ENCODE data around the gene PNPLA7.

PNPLA7 gene

DNA sequence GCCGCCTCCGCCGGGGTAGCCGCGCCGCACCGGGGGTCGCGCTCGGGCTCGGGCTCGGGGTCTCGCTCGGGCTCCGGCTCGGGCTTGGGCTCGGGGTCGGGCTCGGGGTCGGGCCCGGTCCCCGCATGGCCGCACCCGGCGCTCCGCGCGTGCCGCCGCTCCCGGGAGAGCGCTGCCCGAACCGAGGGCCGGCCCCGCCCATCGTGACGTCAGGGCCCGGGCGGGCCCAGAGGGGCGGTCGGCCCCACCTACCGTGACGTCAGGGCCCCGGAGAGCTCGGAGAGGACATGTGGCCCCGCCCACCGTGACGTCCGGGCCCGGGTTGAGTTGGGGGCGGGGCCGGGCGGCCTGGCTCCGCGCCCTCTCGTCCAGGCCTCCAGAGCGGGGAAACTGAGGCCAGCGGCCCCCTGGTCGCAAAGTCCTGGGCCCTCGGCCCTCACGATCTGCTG is 91.0 kb downstream of the PNPLA7 start, which contains the start of gene NSMF:
Gene NSMF, minus strand, starts transcription at position 183 of the 449 bp plus-strand sequence. CDS start 232 bp downstream, outside the sequence.
- peak; percentile 94 for DNase-seq

DNA sequence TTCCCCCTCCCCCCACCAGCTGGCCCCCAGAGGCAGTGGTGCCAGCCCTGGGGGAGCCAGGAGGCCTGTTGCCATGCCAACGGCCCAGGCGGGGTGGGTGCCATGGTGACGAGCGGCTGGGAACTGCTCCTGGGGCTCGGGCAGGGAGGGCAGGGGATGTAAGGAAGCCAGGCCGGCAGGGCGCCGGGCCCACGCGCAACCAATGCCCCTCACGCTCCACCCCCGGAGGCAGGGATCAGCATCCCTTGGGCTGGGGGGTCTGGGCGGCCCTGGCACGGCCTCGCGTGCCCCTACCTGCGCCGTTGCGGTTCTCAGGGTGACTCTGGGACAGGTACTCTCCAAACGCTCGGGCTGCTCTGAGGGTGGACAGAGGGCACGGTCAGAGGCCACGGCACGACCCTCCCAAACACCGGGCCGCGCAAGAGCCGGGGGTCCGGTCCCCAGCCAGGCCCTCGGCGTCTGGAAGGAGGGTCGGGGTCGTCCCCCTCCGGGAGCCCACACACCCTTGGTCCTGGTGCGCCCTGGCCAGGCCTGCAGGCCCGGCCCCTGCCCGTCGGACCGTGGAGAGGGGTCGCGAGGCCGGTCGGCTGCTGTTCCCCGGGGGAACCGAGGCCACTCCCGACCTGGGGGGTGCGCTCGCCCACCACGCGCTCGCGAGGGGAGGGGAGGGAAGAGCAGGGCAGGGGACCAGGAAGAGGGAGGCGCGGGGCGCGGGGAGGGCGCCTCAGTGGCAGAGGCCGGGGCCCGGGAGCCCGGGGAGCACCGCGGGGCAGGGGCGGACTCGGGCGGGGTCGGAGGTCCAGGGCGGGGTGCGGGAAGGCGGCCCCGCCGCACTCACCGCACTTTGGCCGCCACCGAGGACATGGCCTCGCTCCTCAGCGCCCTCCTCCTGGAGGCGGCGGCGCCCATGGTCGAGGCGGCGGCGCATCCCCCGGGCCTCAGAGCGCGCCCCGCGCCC is 91.7 kb downstream of the PNPLA7 start:
- peak; percentile 25 for DNase-seq

DNA sequence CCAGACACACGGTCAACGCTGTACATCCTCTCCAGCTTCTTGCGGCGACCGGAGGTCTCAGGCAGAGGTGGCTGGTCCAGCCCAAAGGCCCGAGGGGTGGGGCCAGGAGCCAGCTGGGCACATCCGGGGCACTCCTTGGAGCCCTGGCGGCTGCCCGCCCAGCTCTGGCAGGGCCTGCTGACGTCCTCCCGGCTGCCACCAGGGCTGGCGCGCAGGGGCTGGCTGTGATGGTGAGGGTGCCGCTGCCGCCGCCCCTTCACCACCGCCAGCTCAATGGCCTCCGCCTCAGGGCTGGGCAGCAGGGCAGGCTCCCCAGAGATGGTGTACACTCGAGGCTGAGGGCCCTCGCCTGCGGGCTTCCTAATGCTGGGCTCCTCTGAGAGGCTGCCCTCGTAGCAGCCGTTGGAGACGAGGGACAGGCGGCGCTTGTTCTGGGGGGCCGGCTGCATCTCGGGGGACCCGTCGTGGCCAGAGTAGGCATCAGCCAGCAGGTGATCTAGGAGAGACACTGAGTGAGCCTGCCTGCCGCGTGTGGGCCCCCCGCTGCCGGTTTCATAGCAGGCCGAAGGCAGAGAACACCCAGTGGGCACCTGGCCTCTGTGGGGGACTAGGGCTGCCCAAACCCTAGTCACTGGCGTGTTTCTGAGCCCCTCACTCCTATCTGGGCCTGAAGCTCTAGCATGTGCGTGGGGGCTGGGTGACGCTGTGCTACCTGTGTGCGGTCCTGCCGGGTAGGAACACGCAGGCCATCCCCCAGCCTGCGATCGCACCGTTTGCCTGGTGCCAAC is 92.6 kb downstream of the PNPLA7 start:
- DNase-seq, result no peak

DNA sequence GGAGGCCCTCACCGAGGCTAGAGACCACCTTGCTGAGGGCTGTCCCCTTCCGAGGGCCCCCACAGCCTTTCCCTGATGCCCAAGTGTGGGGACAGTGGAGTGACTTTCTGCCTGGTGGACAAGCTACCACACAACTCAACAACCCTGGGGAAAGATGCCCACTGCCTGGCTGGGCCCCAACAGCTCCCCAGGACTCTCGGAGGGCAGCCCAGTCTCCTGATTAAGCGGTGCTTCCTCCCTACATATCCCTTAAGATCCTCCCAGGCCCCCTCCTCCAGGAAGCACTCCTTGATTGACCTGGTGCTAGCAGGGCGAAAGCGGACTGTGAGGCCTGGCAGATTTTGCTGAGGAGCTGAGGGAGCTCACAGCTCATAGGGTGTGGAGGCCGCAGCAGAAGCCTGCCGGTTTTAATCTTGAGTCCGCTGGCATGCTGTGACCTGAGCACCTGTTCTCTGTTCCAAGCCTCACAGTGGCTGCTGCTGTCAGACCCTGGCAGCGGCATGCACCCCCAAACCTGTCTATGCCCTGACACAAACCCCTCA is 93.3 kb downstream of the PNPLA7 start:
- no peak for DNase-seq

DNA sequence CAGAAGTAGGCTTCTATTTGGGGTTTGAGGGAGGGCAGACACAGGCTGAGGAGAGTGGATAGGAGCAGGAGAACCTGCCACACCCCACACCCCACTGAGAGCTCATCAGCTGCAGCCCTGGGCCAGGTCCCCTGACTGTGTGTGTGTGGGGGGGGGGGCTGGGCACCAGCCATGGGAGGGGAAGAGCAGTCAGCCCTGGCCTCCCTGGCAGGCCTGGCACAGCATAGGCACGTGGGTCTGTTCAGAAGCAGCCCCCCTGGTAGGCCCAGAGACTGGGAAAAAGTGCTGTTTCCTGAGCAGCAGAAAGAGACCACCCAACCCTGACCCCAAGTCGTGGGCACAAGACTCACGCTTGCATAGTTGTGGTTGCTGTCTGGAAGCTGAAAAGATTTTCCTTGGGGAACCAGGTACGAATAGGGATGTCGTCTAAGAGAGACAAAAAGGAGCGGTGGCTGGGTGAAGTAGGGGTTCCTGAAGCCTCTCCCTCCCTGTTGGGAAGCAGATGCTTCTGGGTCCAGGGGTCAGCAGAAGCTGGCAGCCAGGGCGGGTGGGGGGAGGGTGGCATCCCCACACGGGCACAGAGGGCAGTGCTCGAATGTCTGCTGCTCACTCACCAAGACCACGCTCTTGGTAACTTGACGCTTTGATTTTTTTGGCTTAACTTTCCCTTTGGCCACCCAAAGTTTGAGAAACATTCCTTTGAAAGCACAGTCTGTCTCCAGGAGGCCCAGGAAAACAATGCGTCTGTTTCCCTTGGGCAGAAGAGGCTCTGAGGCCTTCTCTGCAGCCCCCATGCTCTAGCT is 93.9 kb downstream of the PNPLA7 start:
- DNase-seq, result no peak

DNA sequence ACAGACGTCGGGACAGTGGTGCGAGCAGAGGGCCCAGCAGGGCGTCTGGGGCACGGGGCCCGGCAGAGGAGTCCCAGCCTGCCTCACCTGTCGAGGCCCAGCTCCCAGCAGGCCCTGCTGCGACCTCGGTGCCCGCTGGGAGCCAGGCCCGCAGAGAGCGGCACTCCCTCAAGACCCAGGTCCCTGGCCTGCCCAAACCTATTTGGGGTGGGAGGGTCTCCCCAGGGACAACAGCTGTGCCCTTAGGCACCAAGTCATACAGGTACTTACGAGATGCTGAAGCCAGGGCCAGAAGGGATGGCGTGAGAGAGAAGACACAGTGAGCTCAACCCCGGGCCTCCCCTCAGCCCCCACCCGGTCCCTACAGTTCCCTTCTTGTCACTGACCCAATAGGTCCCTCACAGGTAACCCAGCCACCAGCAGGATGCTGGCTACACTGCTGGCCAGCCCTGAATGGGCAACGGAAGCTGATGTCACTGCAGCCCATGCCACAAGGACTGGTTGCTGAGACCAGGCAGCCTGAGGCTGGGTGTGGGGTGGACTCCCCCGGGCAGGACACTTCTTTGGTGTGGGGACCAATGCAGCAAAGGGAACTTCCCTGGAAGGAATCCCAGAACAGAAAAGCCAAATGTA is 94.7 kb downstream of the PNPLA7 start:
- DNase-seq, result no peak

DNA sequence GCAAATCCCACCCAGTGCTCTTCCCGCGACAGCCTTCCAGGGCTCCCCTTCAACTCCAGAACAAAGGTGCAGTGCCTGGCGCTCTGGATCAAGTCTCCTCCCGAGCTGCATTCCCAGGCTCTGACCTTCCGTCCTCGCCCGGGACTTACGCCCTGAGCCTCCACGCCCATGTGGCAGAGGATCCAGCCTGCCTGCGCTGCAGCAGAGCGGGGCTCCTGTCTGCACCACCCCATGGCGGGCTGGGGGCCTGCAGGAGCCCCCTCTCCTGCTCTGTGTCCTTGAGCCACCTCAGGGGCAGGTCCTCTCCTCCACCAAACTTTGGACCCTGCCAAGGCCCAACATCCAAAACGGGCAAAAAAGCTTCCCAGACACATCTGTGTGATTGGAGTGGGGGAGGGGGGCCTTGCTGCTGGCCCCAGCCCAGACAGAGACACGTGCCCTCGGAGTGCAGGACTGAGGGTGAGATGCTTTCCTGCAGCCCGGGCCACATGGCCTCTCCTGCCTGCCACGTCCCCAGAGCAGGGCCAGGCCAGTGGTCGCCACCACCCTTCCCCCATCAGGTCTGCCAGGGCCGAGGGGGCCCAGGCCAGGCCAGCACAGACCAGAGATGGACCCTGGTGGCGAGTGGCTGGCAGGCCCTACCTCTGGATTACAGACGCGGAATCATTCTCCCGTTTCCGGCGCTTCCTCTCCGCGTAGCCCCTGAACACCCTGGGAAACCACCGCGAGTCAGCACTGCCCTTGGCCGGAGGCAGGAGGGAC is 95.4 kb downstream of the PNPLA7 start:
- DNase-seq, result no peak

DNA sequence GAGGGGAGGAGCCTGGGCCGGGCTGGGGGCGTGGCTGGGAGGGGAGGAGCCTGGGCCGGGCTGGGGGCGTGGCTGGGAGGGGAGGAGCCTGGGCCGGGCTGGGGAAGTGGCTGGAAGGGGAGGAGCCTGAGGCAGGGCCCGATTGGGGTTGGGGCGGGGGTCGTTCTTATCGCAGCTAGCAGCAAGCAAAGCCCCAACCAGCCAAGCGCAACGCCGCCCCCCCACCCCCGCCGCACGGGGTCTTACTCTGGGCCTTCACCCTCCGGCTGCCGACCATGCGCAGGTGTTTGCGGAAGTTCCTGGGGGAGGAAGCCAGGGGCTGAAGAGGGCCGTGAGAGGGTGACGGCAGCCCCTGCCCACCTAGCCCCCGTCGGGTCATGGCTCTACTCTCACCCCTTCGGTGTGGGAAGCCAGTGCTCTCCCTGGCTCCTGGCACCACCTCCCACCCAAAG is 96.0 kb downstream of the PNPLA7 start:
- no peak for DNase-seq

DNA sequence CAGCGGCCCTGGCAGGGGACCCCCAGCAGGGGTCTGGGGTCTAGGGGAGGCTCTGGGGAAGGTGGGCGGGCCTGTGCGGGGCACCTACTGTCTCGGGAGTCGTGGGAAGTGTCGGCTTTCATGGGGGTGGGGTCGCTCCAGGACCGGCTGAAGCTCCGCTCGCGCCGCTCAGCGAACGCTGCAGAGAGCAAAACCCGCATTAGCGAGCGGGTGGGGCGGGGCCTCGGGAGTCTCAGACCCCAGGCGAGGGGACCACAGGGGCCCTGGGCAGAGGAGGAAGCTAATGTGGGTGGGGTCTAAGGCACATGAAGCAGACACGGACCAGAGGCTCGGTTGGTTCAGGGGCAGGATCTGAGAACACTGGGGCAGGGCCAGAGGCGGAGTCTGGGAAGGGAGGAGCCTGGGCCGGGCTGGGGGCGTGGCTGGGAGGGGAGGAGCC is 96.5 kb downstream of the PNPLA7 start:
- DNase-seq, result peak; percentile 64

DNA sequence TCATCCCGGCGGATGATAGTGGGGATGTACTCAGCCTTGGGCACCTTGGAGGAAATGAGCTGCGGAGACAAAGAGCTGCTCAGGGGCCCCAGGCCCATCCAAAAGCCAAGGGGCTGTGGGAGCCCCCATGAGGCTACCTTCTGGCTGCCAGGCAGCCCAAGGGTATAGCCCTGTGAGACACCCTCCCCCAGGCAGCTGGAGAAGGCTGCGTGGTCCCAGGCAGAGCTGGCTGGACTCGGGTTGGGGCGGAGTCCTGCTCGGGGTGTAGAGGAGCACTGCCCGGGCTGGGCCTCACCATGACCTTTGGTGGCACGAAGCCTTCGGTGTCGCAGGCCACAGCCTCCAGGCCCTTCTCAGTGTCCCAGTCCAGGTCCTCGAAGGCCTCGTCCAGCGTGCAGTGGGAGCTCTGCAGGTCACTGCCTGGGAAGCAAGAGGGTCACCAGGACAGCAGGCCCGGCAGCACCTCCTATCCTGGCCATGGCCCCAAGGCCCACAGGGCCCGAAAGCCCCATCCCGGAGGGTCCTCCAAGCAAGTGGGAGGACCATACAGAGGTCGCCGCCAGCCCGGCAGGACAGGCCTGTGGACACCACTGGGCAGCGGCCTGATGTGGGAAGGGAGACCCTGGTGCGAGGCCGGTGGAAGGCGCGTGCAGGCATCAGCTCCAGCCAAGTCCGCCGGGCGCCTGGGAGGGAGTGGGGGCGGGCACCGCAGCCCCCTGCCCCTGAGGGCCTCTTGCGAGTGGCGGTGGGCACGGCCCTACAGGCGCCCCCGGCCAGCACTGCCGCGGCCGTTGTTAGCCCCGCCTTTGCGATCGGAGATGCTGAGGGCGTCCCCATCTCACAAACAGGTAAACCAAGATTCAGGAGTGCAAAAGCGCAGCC is 97.2 kb downstream of the PNPLA7 start:
- no peak for DNase-seq

DNA sequence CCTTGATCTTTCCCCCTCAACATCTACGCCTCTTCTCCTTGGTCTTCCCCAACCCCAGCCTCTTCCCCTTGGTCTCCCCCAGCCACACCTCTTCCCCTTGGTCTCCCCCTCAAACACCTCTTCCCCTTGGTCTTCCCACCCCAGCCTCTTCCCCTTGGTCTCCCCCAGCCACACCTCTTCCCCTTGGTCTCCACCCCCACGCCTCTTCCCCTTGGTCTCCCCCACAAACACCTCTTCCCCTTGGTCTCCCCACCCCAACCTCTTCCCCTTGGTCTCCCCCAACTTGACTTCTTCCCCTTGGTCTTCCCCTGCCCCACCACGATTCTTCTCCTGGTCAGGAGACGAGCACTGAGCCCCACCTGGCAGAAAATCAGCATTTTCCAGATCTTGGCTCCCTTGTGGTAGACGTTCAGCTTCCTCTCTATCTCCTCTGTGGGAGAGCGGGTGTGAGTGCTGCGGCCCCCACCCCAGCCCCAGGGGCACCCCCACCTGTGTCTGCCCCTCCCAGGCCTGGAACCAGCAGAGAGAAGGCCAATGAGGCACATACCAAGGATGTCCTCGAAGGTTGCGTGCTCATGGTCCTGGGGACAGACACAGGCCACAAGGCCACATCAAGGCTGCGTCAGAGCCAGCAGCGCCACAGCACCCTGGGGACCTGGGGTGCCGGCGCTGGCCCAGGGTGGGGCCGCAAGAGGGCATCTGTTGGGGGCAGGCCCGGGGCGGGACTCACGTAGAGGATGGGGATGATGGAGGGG is 98.0 kb downstream of the PNPLA7 start:
- peak; percentile 33 for DNase-seq

DNA sequence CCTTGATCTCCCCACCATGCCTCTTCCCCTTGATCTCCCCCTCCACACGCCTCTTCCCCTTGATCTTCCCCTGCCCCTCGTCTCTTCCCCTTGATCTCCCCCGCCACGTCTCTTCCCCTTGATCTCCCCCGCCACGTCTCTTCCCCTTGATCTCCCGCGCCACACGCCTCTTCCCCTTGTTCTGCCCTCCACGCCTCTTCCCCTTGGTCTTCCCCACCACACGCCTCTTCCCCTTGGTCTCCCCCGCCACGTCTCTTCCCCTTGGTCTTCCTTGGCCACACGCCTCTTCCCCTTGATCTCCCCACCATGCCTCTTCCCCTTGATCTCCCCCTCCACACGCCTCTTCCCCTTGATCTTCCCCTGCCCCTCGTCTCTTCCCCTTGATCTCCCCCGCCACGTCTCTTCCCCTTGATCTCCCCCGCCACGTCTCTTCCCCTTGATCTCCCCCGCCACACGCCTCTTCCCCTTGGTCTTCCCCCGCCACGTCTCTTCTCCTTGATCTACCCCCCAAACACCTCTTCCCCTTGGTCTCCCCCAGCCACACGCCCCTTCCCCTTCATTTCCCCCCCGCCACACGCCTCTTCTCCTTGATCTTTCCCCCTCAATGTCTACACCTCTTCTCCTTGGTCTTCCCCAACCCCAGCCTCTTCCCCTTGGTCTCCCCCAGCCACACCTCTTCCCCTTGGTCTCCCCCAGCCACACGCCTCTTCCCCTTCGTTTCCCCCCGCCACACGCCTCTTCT is 98.8 kb downstream of the PNPLA7 start:
- DNase-seq, result peak; percentile 28

DNA sequence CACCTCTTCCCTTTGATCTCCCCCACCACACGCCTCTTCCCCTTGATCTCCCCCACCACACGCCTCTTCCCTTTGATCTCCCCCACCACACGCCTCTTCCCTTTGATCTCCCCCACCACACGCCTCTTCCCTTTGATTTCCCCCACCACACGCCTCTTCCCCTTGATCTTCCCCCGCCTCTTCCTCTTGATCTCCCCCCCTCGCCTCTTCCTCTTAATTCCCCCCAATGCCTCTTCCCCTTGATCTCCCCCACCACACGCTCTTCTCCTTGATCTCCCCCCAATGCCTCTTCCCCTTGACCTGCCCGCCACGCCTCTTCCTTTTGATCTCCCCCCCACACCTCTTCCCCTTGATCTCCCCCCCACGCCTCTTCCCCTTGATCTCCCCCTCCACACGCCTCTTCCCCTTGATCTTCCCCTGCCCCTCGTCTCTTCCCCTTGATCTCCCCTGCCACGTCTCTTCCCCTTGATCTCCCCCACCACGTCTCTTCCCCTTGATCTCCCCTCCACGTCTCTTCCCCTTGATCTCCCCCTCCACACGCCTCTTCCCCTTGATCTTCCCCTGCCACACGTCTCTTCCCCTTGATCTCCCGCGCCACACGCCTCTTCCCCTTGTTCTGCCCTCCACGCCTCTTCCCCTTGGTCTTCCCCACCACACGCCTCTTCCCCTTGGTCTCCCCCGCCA is 99.5 kb downstream of the PNPLA7 start:
- DNase-seq, result peak; percentile 81

DNA sequence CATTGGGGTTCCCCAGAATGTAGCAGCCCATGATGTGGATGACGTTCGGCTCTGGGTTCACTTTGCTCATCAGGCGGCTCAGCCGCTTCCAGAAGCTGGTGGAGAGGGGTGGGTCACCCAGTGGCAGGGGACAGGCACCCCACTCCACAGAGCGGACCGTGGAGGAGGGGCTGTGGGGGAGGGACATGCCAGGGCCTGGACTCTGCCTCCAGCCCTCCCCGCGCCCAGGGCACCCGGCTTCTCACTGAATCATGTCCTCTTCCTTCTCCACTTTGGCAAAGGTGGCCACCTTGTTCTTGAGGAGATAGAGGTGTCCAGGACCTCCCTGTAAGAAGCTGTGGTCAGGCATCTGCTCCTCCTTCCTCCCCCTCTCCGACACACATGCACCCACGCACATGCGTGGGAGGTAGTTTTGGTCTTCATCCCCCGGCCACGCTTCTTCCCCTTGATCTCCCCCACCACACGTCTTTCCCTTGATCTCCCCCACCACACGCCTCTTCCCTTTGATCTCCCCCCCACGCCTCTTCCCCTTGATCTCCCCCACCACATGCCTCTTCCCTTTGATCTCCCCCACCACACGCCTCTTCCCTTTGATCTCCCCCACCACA is 100.2 kb downstream of the PNPLA7 start:
- DNase-seq, result no peak

DNA sequence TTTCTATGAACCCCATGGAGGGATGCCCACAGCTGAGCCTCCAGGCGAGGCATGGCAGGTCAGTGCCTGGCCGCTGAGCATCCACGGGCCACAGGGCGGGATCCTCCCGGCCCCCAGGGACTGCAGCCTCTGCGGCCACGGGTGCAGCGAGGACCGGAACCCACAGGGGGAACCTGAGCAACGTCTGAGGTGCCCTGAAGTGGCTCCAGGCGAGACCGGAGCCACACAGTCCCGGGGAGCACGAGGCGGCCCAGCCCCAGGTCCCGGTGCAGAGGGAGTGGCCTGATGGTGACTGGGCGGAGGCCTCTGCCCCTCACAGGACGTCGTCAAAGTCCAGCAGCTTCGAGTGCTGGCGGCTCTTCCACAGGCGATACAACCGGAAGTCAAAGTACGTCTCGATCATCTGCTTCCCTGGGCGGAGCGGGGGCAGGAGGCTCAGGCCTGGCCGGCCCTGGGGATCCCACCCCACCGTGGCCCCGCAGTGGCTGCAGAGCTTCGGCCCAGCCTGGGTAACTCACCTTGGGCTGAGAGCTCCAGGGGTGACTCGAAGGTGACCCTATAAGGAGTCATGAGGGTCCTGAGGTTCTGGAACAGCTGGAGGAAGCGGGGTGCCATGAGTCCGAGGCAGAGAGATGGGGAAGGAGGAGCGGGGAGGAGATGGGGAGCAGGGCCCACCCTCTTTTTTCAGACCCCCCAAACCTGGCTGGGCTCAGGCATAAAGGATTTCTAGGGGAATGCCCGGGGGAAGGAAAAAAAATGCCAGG is 100.9 kb downstream of the PNPLA7 start:
- no peak for DNase-seq

DNA sequence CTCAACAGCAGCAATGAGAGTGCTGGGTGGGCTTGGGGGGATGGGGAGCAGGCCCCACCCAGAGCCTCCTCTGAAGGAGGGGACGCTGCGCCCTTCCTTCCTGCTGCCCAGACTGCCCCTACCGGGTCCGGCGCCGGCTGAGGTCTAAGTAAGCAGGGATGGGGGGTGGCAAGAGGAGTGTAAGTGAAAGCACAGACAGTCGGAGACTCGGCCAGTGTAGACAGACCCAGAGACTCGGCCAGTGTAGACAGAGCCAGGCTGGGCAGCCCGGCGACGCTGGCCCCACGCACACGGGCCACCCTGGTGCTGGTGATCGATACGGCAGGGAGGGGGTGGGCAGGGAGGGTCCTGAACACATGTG is 101.6 kb downstream of the PNPLA7 start:
- no peak for DNase-seq
